ENCODE measurements around the gene CDV3.
"Not testable (repeated sequence)": the region's sequence is repeated elsewhere in the genome, so short reads cannot be mapped to it uniquely, and the experiment has no call there.

CDV3 gene, protein sequence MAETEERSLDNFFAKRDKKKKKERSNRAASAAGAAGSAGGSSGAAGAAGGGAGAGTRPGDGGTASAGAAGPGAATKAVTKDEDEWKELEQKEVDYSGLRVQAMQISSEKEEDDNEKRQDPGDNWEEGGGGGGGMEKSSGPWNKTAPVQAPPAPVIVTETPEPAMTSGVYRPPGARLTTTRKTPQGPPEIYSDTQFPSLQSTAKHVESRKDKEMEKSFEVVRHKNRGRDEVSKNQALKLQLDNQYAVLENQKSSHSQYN

GRCh38 chr3:133573629-133574194 is at the start of gene CDV3:
Gene CDV3 (plus strand): TSS chr3:133573686. CDS start chr3:133574045, 359 bp downstream.
- no peak for DNase-seq

- not testable (repeated sequence) for DNase-seq
Observed at GRCh38 chr3:133523758-133524157, 49.7 kb upstream of the CDV3 start.

DNA sequence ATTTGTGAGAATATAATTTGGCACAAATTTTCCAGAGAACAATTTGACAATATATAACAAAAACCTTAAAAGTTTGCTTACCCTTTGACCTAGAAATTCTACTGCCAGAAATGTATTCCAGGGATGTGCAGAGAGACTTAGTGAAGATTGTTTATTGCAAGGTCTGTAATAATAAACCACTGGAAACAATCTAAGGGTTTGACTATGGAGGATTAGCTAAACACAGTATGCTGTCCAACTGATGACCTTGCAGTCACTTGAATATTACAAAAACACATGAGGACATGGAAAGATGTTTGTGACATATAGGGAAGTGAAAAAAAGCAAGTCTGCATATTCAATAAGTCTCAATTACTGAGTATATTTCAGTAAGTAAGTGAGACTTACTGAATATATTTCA is 48.1 kb upstream of the CDV3 start:
- DNase-seq: no peak

DNA sequence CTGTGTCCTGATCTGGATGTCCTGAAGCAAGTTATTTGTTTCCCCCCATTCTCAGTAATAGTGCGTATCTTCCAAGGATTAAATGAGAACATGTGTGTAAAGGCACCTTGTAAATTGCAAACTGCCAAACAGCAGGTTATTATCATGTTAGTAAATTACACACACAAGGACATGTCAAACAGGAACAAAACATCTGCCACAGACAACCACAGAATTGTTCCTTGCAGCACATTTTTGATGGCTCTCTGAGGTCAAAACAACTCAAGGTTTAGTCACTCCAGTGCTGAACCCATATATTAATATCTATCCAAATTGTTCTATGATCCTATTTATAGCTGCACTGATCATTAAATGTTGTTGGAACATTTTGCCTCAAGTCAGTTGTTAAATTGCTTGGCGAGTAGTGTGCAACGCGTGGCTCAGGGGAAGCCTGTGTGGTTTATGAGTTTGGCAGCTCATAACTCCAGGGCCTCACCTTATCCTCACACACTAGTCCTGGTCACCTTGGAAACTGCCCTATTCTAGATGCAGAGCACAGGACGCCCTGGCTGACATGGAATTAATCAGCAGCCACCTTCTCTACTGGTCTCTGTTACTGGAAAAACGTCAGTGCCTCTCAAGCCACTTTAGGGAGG is 46.3 kb upstream of the CDV3 start:
- DNase-seq: peak; percentile 10

DNA sequence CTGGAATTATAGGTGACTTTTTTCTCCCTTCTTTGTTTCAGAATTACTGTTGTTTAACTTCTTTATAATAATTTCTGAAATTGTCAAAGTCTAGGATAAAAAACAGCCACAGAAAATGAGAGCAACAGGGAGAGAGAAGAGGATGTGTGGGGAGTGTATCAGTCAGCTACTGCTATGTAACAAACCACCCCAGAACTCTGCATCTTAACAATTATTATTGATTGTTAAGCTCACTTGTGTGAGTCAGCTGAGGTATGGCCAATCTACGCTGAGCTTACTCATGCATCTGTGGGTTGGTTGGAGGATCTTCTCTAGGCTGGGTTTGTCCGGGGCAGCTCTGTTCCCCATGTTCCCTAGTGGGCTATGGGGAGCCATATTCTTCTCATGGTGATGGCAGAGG is 43.7 kb upstream of the CDV3 start:
- DNase-seq: no peak

GRCh38 chr3:133531981-133532380 is 41.5 kb upstream of the CDV3 start:
- DNase-seq: no peak

DNA sequence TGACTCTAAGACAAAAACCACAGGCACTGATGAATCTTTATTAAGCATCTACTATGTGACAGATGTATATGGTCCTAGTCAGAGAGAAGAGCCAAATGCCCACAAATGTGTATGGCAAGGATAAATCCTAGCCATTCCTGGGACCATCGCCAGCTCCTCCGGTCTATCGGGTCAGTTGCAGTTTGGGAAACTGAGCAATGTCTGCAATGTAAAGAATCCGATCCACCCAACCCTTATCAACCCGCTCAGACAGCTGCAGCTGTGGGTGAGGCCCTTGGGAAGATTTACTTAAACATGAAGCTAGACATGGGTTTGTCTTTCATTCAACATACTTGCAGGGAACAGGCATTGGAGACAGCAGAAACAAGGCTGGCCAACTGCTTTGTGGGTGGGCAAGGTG is 40.5 kb upstream of the CDV3 start:
- DNase-seq: peak; percentile 22

- no peak for DNase-seq
Observed at GRCh38 chr3:133535971-133536881, 37.3 kb upstream of the CDV3 start.

- DNase-seq: not testable (repeated sequence)
Observed at GRCh38 chr3:133537131-133537530, 36.4 kb upstream of the CDV3 start.

GRCh38 chr3:133538154-133538553 is 35.3 kb upstream of the CDV3 start:
- DNase-seq: no peak

DNA sequence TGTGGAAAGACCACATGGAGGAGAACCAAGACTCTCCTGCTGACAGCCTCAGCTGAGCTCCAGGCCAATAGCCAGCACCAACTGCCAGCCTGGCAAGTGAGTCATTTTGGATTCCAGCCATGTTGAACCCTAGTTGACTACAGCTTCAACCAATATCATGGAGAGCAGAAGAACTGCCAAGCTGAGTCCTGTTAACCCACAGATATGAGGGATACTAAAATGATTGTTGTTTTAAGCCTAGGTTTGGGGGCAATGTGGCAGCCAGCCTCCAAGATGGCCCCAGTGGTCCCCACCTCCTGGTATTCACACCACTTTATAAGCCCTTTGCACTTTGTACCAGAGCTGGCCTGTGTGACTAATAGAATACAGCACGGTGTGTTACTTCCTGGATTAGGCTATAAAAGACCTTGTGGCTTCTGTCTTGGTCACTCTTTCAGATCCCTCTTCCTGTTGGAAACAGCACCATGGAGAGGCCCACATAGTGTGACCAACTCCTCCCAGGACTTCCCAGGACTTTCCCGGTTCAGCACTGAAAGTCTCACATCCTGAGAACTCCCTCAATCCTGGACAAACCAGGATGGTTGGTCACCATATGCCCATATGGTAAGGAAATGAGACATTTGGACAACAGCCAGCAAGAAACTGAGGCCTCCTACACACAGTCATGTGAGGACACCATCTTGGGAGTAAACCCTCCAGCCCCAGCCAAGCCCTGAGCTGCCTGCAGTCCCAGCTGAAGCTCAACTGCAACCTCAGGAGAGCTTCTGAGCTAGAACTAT is 32.4 kb upstream of the CDV3 start:
- no peak for DNase-seq

GRCh38 chr3:133542871-133543270 is 30.6 kb upstream of the CDV3 start:
- no peak for DNase-seq

DNA sequence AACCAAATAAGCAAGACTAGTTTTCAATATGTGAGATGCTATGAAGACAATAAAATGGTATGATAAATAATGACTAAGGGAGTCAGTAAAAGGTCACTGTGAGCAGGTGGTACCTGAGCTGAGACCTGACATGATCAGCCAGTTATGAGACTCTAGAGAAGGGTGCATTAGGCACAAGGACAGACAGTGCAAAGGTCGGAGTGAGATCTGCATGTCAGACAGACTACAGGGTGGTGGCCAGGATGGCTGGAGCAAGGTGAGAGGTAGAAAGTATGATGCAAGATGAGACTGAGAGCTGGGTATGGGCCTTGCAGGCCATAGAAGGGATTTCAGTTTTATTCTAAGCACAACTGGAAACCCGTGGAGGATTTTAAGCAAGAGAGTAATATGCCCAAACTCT is 28.5 kb upstream of the CDV3 start:
- not testable (repeated sequence) for DNase-seq

DNA sequence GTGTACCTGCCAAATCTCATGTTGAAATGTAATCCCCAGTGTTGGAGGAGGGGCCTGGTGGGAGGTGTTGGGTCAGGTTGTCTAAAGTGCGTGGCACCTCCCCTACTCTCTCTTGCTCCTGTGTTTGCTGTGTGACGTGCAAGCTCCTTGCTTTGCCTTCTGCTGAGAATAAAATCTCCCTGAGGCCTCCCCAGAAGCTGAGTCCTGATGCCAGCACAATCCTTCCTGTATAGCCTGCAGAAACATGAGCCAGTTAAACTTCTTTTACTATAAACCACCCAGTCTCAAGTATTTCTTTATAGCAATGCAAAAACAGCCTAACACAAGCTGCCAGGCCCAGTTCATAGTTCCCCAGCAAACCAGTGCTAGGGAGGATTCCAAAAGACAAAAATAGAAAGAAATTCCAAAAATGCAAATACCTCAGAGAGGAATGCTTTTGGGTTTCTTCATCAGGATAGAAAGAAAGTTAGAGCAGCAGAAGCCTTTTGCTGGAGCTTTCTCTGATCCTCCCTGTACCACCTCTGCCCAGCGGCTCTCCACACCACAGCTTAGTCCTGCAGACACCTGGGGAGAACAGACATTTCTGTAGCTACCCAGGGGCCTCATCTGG is 25.9 kb upstream of the CDV3 start:
- no peak for DNase-seq

GRCh38 chr3:133548090-133548489 is 25.4 kb upstream of the CDV3 start:
- DNase-seq: no peak

DNA sequence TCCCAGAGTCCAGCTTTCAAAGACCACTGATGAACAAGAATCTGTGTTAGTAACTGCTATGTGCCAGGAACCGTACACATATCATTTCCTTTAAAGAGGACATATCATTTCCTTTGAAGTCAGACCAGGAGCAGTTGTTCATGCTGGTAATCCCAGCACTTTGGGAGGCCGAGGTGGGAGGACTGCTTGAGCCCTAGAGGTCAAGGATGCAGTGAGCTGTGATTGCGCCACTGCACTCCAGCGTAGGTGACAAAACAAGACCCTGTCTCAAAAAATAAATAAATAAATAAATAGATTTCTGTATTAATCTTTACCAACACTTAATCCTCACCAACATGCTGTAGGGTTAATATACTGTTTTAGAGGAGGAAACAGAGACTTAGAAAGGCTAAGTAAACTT is 23.9 kb upstream of the CDV3 start:
- no peak for DNase-seq

GRCh38 chr3:133551589-133551988 is 21.9 kb upstream of the CDV3 start:
- not testable (repeated sequence) for DNase-seq

DNA sequence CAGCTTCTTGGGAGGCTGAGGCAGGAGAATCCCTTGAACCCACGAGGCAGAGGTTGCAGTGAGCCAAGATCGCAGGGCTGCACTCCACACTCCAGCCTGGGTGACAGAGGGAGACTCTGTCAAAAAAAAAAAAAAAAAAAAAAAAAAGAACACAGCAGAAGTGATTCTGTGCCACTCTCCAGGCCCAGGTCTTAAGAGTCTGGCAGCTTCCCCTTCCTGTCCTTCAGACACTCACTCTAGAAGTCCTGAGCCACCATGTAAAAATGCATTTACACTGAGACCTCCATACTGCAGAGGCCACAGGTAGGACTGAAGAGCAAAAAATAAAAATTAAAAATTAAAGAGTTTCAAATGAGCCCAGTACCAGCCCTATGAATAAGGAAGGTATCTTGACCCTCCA is 11.8 kb upstream of the CDV3 start:
- DNase-seq: peak; percentile 14

GRCh38 chr3:133562376-133562775 is 11.1 kb upstream of the CDV3 start:
- no peak for DNase-seq

DNA sequence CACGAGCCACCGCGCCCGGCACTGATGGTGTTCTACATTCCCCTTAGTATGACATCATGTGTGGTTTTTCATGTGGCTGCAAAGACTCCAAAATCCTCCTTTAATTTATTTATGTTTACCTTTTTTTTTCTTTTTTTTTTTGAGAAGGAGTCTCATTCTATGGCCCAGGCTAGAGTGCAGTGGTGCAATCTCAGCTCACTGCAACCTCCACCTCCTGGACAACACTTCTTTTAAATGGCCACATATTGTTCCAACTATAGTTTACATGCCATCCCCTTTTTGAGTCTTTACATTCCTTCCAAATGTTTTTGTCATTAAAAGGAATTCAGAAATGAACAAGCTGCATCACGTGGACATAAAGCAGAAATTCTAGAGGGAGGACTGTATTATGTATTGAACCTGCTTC is 10.3 kb upstream of the CDV3 start:
- DNase-seq: no peak

- no peak for DNase-seq
Observed at GRCh38 chr3:133563816-133564215, 9.7 kb upstream of the CDV3 start.

Data from hematopoietic multipotent progenitor cell treated with erythropoietin and hydrocortisone succinate and interleukin-3 and kit ligand, for 6 days (in vitro differentiated cells).